NCI-H2227 (cell line): ENCODE results near the gene PTX4.

ENCODE experiments used
- DNase-seq: peaks from one replicate; lab custom pipeline; 2025; ENCODE audit not compliant: unreplicated experiment; lab: John Stamatoyannopoulos, UW

The PTX4 gene

GRCh38 chr16:1525871-1526607, 37.3 kb upstream of the PTX4 start:
- DNase-seq: no peak

GRCh38 chr16:1524366-1524765, 35.6 kb upstream of the PTX4 start:
- DNase-seq: no peak

GRCh38 chr16:1523581-1524245, 35.0 kb upstream of the PTX4 start:
- no peak for DNase-seq

- no peak for DNase-seq
Observed at GRCh38 chr16:1520461-1520860, 31.7 kb upstream of the PTX4 start.

- no peak for DNase-seq
Observed at GRCh38 chr16:1519831-1520230, 31.1 kb upstream of the PTX4 start.

- no peak for DNase-seq
Observed at GRCh38 chr16:1518626-1519135, 29.9 kb upstream of the PTX4 start.

GRCh38 chr16:1514507-1514906, 25.8 kb upstream of the PTX4 start:
- no peak for DNase-seq

GRCh38 chr16:1512774-1513173, 24.0 kb upstream of the PTX4 start:
- no peak for DNase-seq

GRCh38 chr16:1511662-1512569, 23.2 kb upstream of the PTX4 start:
- DNase-seq: no peak

- no peak for DNase-seq
Observed at GRCh38 chr16:1510941-1511351, 22.2 kb upstream of the PTX4 start.

GRCh38 chr16:1510272-1510671, 21.5 kb upstream of the PTX4 start:
- no peak for DNase-seq

GRCh38 chr16:1509307-1510221, 20.8 kb upstream of the PTX4 start:
- DNase-seq: no peak

GRCh38 chr16:1508494-1509187, 19.9 kb upstream of the PTX4 start:
- no peak for DNase-seq

- DNase-seq: no peak
Observed at GRCh38 chr16:1506494-1507213, 17.9 kb upstream of the PTX4 start.

GRCh38 chr16:1505912-1506311, 17.2 kb upstream of the PTX4 start:
- no peak for DNase-seq

- no peak for DNase-seq
Observed at GRCh38 chr16:1505073-1505844, 16.5 kb upstream of the PTX4 start.

- DNase-seq: no peak
Observed at GRCh38 chr16:1503110-1503955, 14.6 kb upstream of the PTX4 start.
